Thyroid gland (tissue), 4 donors: ENCODE results near the gene TOLLIP. TPM values are rescaled to one million over a fixed set of nuclear protein-coding genes. Genes with fewer than 3 reads are reported as not detected.

Source experiments
- DNase-seq, 2 donors: peaks; one replicate each; pipeline ENCODE4 v3.0.0-alpha.2; 2019
- H3K27ac ChIP-seq, 3 donors: fragments of 200-600 bp; sonication (generic); 1 replicate in 2 of 3; 2 replicates in 1 of 3; pipeline ENCODE4 v1.5.1; 2016 to 2019; ENCODE audit warnings: mild to moderate bottlenecking in 1 of 3, moderate library complexity in 1 of 3
- H3K27me3 ChIP-seq: fragments of 200-600 bp; sonication (generic); one replicate; pipeline ENCODE4 v1.5.1; 2019
- H3K36me3 ChIP-seq, 2 donors: fragments of 200-600 bp; sonication (generic); one replicate each; pipeline ENCODE4 v1.5.1; 2016 to 2019
- H3K4me1 ChIP-seq, 2 donors: fragments of 200-600 bp; sonication (generic); one replicate each; pipeline ENCODE4 v1.5.1; 2017 to 2019
- H3K4me3 ChIP-seq, 3 donors: fragments of 200-600 bp; sonication (generic); replicated peaks in 1 of 3; 1 replicate in 2 of 3; 2 replicates in 1 of 3; pipeline ENCODE4 v1.5.1; 2016; ENCODE audit warnings: mild to moderate bottlenecking in 1 of 3
- H3K9me3 ChIP-seq: fragments of 200-600 bp; sonication (generic); one replicate; pipeline ENCODE4 v1.5.1; 2017
- CTCF ChIP-seq, 6 experiments: fragments of 200-600 bp in 3 of 6; fragments of 450-650 bp in 3 of 6; sonication (generic) in 3 of 6; IDR thresholded peaks; one replicate each; pipeline ENCODE4 v1.5.1; 2016 to 2019; ENCODE audit warnings: antibody characterized with exemption in 6 of 6, mild to moderate bottlenecking in 2 of 6, inconsistent platforms in 1 of 6, moderate library complexity in 1 of 6
- POLR2A ChIP-seq, 2 donors: fragments of 450-650 bp; IDR thresholded peaks; one replicate each; pipeline ENCODE4 v1.6.1; 2017; ENCODE audit warnings: antibody characterized with exemption in 2 of 2, mild to moderate bottlenecking in 2 of 2, moderate library complexity in 1 of 2
- WGBS, 2 donors: methylation state at CpG; one replicate each; pipeline ENCODE4 v1.1.5; 2017; 5-methylcytosine and 5-hydroxymethylcytosine counted together
- intact Hi-C: fragments of 100-400 bp; cut with DNase I; formaldehyde crosslinking; loops from one replicate; pipeline ENCODE4 v1.15.1; 2023
- total RNA-seq, 4 donors: library from RNA; depleted of rRNA; stranded (reverse); fragments of >200 nt; gene quantifications; one replicate each; pipeline ENCODE4 v1.2.3, GENCODE V29; 2016

The TOLLIP gene
- total RNA-seq, 4 donors from 2014 or later, result 37.1 to 74.4 (median 65.7) TPM

- TF ChIP-seq CTCF (IDR thresholded peaks at IDR 0.05), result no peak
- no peak for TF ChIP-seq POLR2A (IDR thresholded peaks at IDR 0.05)
- H3K27ac ChIP-seq, result no peak overlapping the region
- DNase-seq, result no peak
- no CpG with 5 or more reads among the region's 22 CpGs for WGBS, 2 donors
- intact Hi-C loops, result no loop called here
- H3K4me1 ChIP-seq, result no peaks in the 10 kb centered on the region
- H3K27me3 ChIP-seq, result no peaks in the 10 kb centered on the region
- no peaks in the 10 kb centered on the region for H3K36me3 ChIP-seq
- H3K9me3 ChIP-seq, result no peaks in the 10 kb centered on the region
- H3K4me3 ChIP-seq, result no peak overlapping the region
Observed at GRCh38 chr11:1234054-1234720, 75.2 kb downstream of the TOLLIP start.

- H3K4me1 ChIP-seq, result no peaks in the 10 kb centered on the region
- H3K9me3 ChIP-seq, result no peaks in the 10 kb centered on the region
- H3K36me3 ChIP-seq, result no peaks in the 10 kb centered on the region
- no peak for DNase-seq
- H3K4me3 ChIP-seq, result no peak overlapping the region
- WGBS, 2 donors, result 80% methylated on average over 2 of the region's 21 CpGs; no CpG with 5 or more reads in 1 of the 2 donors
- TF ChIP-seq POLR2A (IDR thresholded peaks at IDR 0.05) (no peak), CTCF (IDR thresholded peaks at IDR 0.05) (no peak)
- no peaks in the 10 kb centered on the region for H3K27me3 ChIP-seq
- H3K27ac ChIP-seq, result no peak overlapping the region
- intact Hi-C loops, result no loop called here
Observed at GRCh38 chr11:1233351-1234053, 75.9 kb downstream of the TOLLIP start.

GRCh38 chr11:1232883-1233321 lies 76.5 kb downstream of the TOLLIP start:
- no peaks in the 10 kb centered on the region for H3K27me3 ChIP-seq
- no peaks in the 10 kb centered on the region for H3K36me3 ChIP-seq
- H3K4me3 ChIP-seq, result no peak overlapping the region
- H3K9me3 ChIP-seq, result no peaks in the 10 kb centered on the region
- intact Hi-C loops, result no loop called here
- no peak for TF ChIP-seq CTCF (IDR thresholded peaks at IDR 0.05)
- no peak for TF ChIP-seq POLR2A (IDR thresholded peaks at IDR 0.05)
- H3K27ac ChIP-seq, result no peak overlapping the region
- no peaks in the 10 kb centered on the region for H3K4me1 ChIP-seq
- WGBS, 2 donors, result 73 to 83% methylated on average over 25 to 30 of the region's 30 CpGs
- no peak for DNase-seq

- no peak overlapping the region for H3K27ac ChIP-seq
- no peak overlapping the region for H3K4me3 ChIP-seq
- 77 to 84% methylated on average over 5 to 32 of the region's 46 CpGs for WGBS, 2 donors
- TF ChIP-seq CTCF (IDR thresholded peaks at IDR 0.05) (no peak), POLR2A (IDR thresholded peaks at IDR 0.05) (no peak)
- no peaks in the 10 kb centered on the region for H3K36me3 ChIP-seq
- H3K9me3 ChIP-seq, result no peaks in the 10 kb centered on the region
- no peaks in the 10 kb centered on the region for H3K27me3 ChIP-seq
- intact Hi-C loops, result no loop called here
- no peak for DNase-seq
- H3K4me1 ChIP-seq, result no peaks in the 10 kb centered on the region
Observed at GRCh38 chr11:1232021-1232882, 77.2 kb downstream of the TOLLIP start.
